B cell (primary cell): ENCODE results near the gene EPB41L4A. TPM values are rescaled to one million over a fixed set of nuclear protein-coding genes. Genes with fewer than 3 reads are reported as not detected.

ENCODE experiments used
- ATAC-seq: fragments of 200-7000 bp; cut with Tn5 transposase; one replicate; pipeline ENCODE4 v1.10.0; 2021; ENCODE audit warnings: low read depth, mild to moderate bottlenecking, moderate number of reproducible peaks, moderate library complexity
- CTCF ChIA-PET: fragments of 350-600 bp; sonication (Branson Sonifier 250); formaldehyde crosslinking; loops from one replicate; lab custom pipeline; 2021; ENCODE audit warnings: antibody characterized with exemption, inconsistent platforms; lab: Charles Lee
- POLR2A ChIA-PET: fragments of 350-600 bp; sonication (Branson Sonifier 250); formaldehyde crosslinking; loops from one replicate; lab custom pipeline; 2021; ENCODE audit warnings: antibody characterized with exemption; lab: Charles Lee
- DNase-seq: peaks from one replicate; pipeline ENCODE4 v3.0.0; 2013
- H2AFZ ChIP-seq: 2 replicates; pipeline ENCODE4 v1.6.1; 2012; ENCODE audit warnings: mild to moderate bottlenecking, low read depth, low read length; ENCODE audit not compliant: insufficient read depth, poor library complexity, severe bottlenecking
- H3K27ac ChIP-seq, 2 donors: 1 replicate in 1 of 2; 2 replicates in 1 of 2; pipeline ENCODE4 v1.5.1; 2012 to 2013; ENCODE audit warnings: low read length in 2 of 2, mild to moderate bottlenecking in 2 of 2, moderate library complexity in 1 of 2
- H3K27me3 ChIP-seq, 4 experiments: fragments of 200-600 bp in 1 of 4; sonication (generic) in 1 of 4; replicated peaks in 1 of 4; 1 replicate in 2 of 4; 2 replicates in 2 of 4; pipeline versions ENCODE4 v1.6.1 to v1.7.0; 2013 to 2016; ENCODE audit warnings: low read length in 3 of 4, mild to moderate bottlenecking in 2 of 4, mixed read lengths in 1 of 4, moderate library complexity in 1 of 4; ENCODE audit not compliant: insufficient read depth in 4 of 4, control insufficient read depth in 3 of 4; ENCODE audit errors: control extremely low read depth in 1 of 4
- H3K36me3 ChIP-seq, 2 experiments: replicated peaks in 1 of 2; 1 replicate in 1 of 2; 2 replicates in 1 of 2; pipeline versions ENCODE4 v1.6.1 to v1.7.1; 2013; ENCODE audit warnings: low read length in 1 of 2; ENCODE audit not compliant: insufficient read depth in 2 of 2, control insufficient read depth in 1 of 2; ENCODE audit errors: control extremely low read depth in 1 of 2, extremely low read depth in 1 of 2
- H3K4me1 ChIP-seq, 2 donors: fragments of 200-600 bp in 1 of 2; sonication (generic) in 1 of 2; 1 replicate in 1 of 2; 2 replicates in 1 of 2; pipeline versions ENCODE4 v1.5.1 to v1.6.1; 2013 to 2017; ENCODE audit warnings: low read length in 2 of 2; ENCODE audit not compliant: control insufficient read depth in 2 of 2, insufficient read depth in 2 of 2
- H3K4me2 ChIP-seq: replicated peaks from 2 replicates; pipeline ENCODE3; 2012; ENCODE audit warnings: mild to moderate bottlenecking, low read depth, low read length; ENCODE audit not compliant: poor library complexity, severe bottlenecking
- H3K4me3 ChIP-seq, 5 experiments: fragments of 200-600 bp in 1 of 5; sonication (generic) in 1 of 5; 1 replicate in 3 of 5; 2 replicates in 2 of 5; pipeline versions ENCODE4 v1.5.1 to v1.7.0; 2011 to 2016; ENCODE audit warnings: low read length in 4 of 5, mild to moderate bottlenecking in 4 of 5, low read depth in 2 of 5, control low read depth in 1 of 5, moderate library complexity in 1 of 5; ENCODE audit not compliant: insufficient read depth in 1 of 5; ENCODE audit errors: control extremely low read depth in 1 of 5, extremely low read depth in 1 of 5
- H3K79me2 ChIP-seq: fragments of 200-600 bp; sonication (generic); one replicate; pipeline ENCODE4 v1.6.0; 2016; ENCODE audit warnings: low read length; ENCODE audit not compliant: control insufficient read depth, insufficient read depth
- H3K9ac ChIP-seq: fragments of 200-600 bp; sonication (generic); 2 replicates; pipeline ENCODE4 v1.6.1; 2017; ENCODE audit warnings: mild to moderate bottlenecking, low read length, moderate library complexity
- H3K9me3 ChIP-seq, 3 donors: one replicate each; pipeline versions ENCODE4 v1.6.1 to v1.7.1; 2013; ENCODE audit warnings: low read length in 2 of 3; ENCODE audit not compliant: control insufficient read depth in 2 of 3, insufficient read depth in 1 of 3; ENCODE audit errors: control extremely low read depth in 1 of 3
- H4K20me1 ChIP-seq: 2 replicates; pipeline ENCODE4 v1.6.0; 2012; ENCODE audit warnings: mild to moderate bottlenecking, low read length; ENCODE audit not compliant: insufficient read depth, control insufficient read depth, poor library complexity, severe bottlenecking
- H3K27ac Mint-ChIP-seq: one replicate; pipeline ENCODE4 v1.8.0; 2021; ENCODE audit warnings: mixed read lengths
- H3K27me3 Mint-ChIP-seq: one replicate; pipeline ENCODE4 v1.8.0; 2021; ENCODE audit warnings: mixed read lengths
- H3K4me1 Mint-ChIP-seq: one replicate; pipeline ENCODE4 v1.8.0; 2021; ENCODE audit warnings: mixed read lengths
- H3K4me3 Mint-ChIP-seq: one replicate; pipeline ENCODE4 v1.8.0; 2021; ENCODE audit warnings: mixed read lengths
- H3K9me3 Mint-ChIP-seq: one replicate; pipeline ENCODE4 v1.8.0; 2022; ENCODE audit warnings: mixed read lengths; ENCODE audit not compliant: insufficient read depth
- CTCF ChIP-seq: fragments of 200-600 bp; IDR thresholded peaks from one replicate; pipeline ENCODE4 v1.8.0; 2022; ENCODE audit warnings: antibody characterized with exemption, mild to moderate bottlenecking
- EZH2 ChIP-seq: IDR thresholded peaks from 2 replicates; pipeline ENCODE4 v1.6.1; 2012; ENCODE audit warnings: borderline replicate concordance, low read depth, mild to moderate bottlenecking, moderate library complexity, low read length; ENCODE audit not compliant: insufficient read depth, poor library complexity, severe bottlenecking
- WGBS: methylation state at CpG from one replicate; pipeline ENCODE4 v1.1.5; 2013; ENCODE audit warnings: missing lambda C conversion rate; ENCODE audit not compliant: insufficient coverage; 5-methylcytosine and 5-hydroxymethylcytosine counted together
- intact Hi-C: fragments of 100-400 bp; cut with micrococcal nuclease; formaldehyde crosslinking; loops from one replicate; pipeline ENCODE4 v1.10.0; 2022
- polyA plus RNA-seq: library from polyadenylated mRNA; depleted of rRNA; stranded (reverse); fragments of >200 nt; gene quantifications from 2 replicates; pipeline ENCODE4 v1.2.3, GENCODE V29; 2012
- total RNA-seq, 2 donors: library from RNA; stranded (reverse); fragments of 120-200 nt in 1 of 2; gene quantifications; 1 replicate in 1 of 2; 2 replicates in 1 of 2; pipeline versions ENCODE4 v1.2.3 to v1.2.4, GENCODE V29; 2013 to 2022

Gene EPB41L4A
- total and polyA plus RNA-seq, 2 donors (not counting 1 experiment from before 2014, with no cell fraction given): 1.8 to 12.9 TPM

GRCh38 chr5:112142769-112143270 is 276.3 kb downstream of the EPB41L4A start:
- ATAC-seq: no peak

DNA sequence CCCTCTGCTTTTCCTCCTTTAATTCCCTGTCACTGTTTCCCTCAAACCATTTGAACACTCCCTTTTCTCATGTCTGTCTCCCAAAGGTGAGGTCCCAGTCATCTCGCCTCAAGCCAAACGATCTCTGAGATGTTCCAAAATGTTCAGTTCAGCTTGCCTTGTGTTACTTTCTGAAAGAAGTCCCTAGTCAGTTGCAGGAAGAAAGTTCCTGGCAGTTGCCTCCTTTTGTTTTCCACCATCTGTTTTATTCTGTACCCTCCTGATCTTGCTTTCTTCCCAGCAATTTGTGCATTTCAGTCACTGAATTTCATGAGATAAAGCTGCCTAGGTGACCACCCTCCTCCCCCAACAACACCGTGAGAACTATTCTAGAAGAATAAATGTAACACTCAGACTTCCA is 277.5 kb downstream of the EPB41L4A start:
- no peaks in the 10 kb centered on the region for H3K36me3 ChIP-seq
- ATAC-seq (no peak), DNase-seq (no peak)
- H3K4me3 ChIP-seq: no peak overlapping the region
- POLR2A ChIA-PET: no interaction called here
- CTCF ChIA-PET: interaction anchor here (0.7 to 1.8 kb wide), 3 partner anchors 19 to 982 kb away, joined by 3 to 8 read pairs (median 3); no protein-coding TSS in a partner anchor
- H3K4me1 Mint-ChIP-seq: no peaks in the 10 kb centered on the region
- H3K4me1 ChIP-seq: no peaks in the 10 kb centered on the region
- WGBS: 100% methylated on average over 2 of the region's 3 CpGs
- no peak overlapping the region for H3K27ac ChIP-seq
- no peak for TF ChIP-seq CTCF
- no peak for TF ChIP-seq EZH2
- no peaks in the 10 kb centered on the region for H3K79me2 ChIP-seq
- no peak overlapping the region for H3K27ac Mint-ChIP-seq
- H3K27me3 ChIP-seq: no peaks in the 10 kb centered on the region
- intact Hi-C loops: no loop called here
- H3K9me3 ChIP-seq: no peaks in the 10 kb centered on the region
- no peak overlapping the region for H3K4me2 ChIP-seq
- H3K9me3 Mint-ChIP-seq: no peaks in the 10 kb centered on the region
- H3K4me3 Mint-ChIP-seq: no peak overlapping the region
- peaks cover 36% of the 10 kb centered on the region for H3K27me3 Mint-ChIP-seq
- H4K20me1 ChIP-seq: no peaks in the 10 kb centered on the region
- no peak overlapping the region for H2AFZ ChIP-seq
- no peak overlapping the region for H3K9ac ChIP-seq

More at GRCh38 chr5:112142769-112143270, 276.3 kb downstream of the EPB41L4A start:
- no peak overlapping the region for H3K4me3 ChIP-seq
- no peaks in the 10 kb centered on the region for H3K27me3 ChIP-seq
- H3K4me1 ChIP-seq: no peaks in the 10 kb centered on the region
- Mint-ChIP-seq H3K27ac (no peak overlapping the region), H3K9me3 (no peaks in the 10 kb centered on the region), H3K4me1 (no peaks in the 10 kb centered on the region), H3K27me3 (peaks cover 35% of the 10 kb centered on the region), H3K4me3 (no peak overlapping the region)
- H3K27ac ChIP-seq: no peak overlapping the region
- ChIA-PET CTCF (interaction anchor here (0.9 to 1.8 kb wide), 4 partner anchors 20 to 592 kb away, joined by 3 to 8 read pairs (median 4); no protein-coding TSS in a partner anchor), POLR2A (no interaction called here)
- H3K36me3 ChIP-seq: no peaks in the 10 kb centered on the region
- no peak overlapping the region for H2AFZ ChIP-seq
- H3K9ac ChIP-seq: no peak overlapping the region
- H4K20me1 ChIP-seq: no peaks in the 10 kb centered on the region
- TF ChIP-seq EZH2: no peak
- TF ChIP-seq CTCF: no peak
- H3K4me2 ChIP-seq: no peak overlapping the region
- H3K9me3 ChIP-seq: no peaks in the 10 kb centered on the region
- DNase-seq: no peak
- intact Hi-C loops: no loop called here
- WGBS: 100% methylated on average over 3 of the region's 3 CpGs
- H3K79me2 ChIP-seq: no peaks in the 10 kb centered on the region
